HuH-7.5 (cell line): Measurements from ENCODE around the gene LPAR3.
"Not testable (repeated sequence)": the region's sequence is repeated elsewhere in the genome, so short reads cannot be mapped to it uniquely, and the experiment has no call there.

Experiments used
- DNase-seq: peaks from one replicate; pipeline ENCODE4 v3.0.0; 2011; ENCODE audit warnings: low spot score

Gene LPAR3, protein sequence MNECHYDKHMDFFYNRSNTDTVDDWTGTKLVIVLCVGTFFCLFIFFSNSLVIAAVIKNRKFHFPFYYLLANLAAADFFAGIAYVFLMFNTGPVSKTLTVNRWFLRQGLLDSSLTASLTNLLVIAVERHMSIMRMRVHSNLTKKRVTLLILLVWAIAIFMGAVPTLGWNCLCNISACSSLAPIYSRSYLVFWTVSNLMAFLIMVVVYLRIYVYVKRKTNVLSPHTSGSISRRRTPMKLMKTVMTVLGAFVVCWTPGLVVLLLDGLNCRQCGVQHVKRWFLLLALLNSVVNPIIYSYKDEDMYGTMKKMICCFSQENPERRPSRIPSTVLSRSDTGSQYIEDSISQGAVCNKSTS

DNA sequence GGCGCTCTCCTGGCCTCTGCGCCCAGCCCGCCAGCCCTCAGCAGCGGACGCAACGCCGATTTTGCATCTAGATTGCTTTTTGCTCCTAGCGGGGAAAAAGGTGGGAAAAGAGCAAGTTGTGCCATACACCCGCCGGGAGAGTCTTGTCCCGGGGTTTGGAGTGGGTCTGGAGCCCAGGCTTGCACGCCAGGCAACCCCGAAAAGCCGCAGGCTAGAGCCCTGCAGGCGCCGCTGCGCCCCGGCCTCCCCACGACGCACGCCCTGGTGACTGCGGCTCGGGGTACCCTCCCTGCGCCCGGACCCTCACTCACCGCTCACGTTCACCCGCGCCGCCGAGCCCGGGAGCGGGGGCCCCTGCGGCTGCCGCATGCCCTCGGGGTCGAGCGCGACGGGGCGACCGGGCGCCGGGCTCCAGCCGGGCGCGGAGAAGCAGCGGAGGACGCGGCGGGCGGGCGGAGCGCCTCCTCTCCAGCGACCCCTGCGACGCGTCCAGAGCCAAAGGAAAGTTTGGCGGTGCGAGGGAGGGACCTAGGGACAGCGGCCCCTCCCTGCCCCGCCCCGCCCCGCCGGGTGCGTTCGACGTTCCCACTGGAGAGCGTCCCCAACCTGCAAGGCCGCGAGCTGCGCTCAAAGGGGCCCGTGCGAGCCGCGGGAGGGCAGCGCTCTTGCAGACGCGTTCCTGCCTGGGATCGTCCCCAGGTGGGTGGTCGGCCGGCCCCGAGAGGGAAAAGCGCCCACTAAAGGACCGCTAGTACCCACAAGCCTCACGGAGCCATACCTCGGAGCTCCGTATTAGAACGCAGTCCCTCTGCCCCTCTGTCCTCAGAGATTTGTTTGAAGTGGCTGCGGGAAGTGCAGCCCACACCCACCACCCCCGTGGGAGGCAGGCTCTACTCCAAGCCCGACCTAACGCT, at the start of gene LPAR3:
LPAR3 (minus strand) TSS at position 502 of the 914 bp plus-strand sequence. CDS start 27,086 bp downstream, outside the sequence.
- peak; percentile 43 for DNase-seq

DNA sequence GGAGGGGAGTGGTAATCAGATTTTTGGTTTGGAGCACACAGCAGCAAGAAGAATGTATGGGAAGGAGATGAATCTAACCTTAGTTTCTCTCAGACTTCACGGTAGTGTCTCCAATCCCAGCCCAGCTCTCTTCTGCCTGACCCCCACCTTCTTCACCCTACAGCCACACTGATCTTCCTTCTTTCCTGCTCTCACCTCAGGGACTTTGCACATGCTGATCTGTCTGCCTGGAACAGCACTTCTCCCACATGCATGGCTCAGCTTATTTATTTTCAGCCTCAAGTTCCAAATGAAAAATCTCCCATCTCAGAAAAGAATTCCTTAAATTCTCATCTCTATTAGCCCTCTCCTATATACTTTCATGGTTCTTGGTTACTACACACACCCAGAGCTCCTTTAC, 48.8 kb upstream of the LPAR3 start:
- no peak for DNase-seq

GRCh38 chr1:84940481-84940880, 47.5 kb upstream of the LPAR3 start:
- DNase-seq: no peak

DNA sequence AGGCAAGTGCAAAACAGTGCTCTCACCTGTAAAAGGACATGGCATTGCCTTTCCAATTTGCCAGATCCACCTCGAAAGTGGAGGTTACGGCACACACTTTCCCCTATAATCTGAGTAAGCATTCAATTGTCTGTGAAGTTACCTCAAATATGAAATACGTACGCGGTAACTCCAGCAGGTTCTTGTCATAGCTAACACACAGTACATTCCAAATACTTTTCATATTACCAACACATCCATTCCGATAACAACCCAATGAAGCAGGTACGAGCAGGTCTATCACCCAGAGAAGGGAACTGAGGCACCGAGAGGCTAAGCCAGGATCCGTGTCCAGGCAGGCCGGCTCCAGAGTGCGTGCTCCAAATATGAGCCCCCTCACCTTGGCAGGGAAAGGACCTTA, 46.8 kb upstream of the LPAR3 start:
- DNase-seq: no peak

GRCh38 chr1:84939151-84939550, 46.1 kb upstream of the LPAR3 start:
- no peak for DNase-seq

GRCh38 chr1:84936116-84936810, 43.3 kb upstream of the LPAR3 start:
- peak; percentile 22 for DNase-seq

- no peak for DNase-seq
Measured at GRCh38 chr1:84933011-84933611, 40.1 kb upstream of the LPAR3 start.

DNA sequence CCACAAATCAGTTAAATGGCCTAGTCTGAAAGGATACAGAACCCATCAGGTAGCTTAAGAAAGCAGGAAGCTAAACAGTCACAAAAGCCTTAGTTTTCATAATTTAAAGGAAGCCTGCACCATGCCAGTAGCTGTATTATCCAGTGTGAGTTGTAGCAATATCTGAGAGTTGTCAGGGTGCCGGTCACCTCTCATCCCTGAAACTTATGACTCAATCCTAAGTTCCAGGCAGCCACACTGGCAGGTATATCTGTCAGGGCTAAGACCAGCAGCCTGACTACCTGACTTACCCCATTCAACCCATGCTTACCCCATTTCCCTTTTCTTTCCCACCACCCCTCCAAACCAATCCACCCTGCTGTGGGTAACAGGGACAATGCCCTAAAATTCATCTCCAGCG, 37.8 kb upstream of the LPAR3 start:
- DNase-seq: no peak

DNA sequence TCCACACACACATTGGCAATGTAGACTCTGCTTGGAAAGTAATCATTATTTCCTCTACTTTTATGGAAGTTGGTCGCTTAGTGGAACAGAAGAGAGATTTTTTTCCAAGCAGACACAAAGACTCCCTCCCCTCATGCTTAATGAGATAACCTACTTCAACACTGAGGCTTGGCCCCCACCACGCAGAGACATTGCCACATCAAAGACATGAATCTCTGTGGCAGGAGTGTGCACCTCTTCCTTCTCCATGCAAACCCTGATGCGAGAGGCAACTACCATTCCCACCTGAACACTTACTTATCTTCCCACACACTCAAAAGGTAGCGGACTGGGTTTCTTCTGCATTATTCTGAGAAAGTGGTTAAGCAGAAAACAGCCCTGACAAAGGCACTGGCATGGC, 37.3 kb upstream of the LPAR3 start:
- no peak for DNase-seq

GRCh38 chr1:84929581-84929980, 36.6 kb upstream of the LPAR3 start:
- no peak for DNase-seq

- DNase-seq: no peak
Measured at GRCh38 chr1:84928979-84929378, 36.0 kb upstream of the LPAR3 start.

DNA sequence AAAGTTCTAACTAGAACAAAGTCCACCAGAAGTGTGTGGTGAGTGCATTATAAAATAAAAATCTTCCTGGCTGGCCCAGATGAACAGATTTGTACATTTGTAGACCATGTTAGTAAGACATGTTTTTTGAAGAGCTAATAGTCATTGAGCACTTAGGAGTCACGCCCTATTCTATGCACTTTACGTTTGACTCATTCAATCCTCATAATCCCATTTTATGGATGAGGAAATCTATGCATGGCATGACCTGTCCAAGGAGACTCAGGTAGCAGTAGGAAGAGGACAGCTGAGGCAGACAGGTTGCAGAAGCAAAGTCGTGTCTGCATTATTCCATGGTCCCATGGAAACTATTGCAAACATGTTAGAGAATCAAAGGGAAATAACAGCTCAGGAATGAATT, 30.3 kb upstream of the LPAR3 start:
- DNase-seq: no peak

GRCh38 chr1:84920159-84920558, 27.2 kb upstream of the LPAR3 start:
- no peak for DNase-seq

DNA sequence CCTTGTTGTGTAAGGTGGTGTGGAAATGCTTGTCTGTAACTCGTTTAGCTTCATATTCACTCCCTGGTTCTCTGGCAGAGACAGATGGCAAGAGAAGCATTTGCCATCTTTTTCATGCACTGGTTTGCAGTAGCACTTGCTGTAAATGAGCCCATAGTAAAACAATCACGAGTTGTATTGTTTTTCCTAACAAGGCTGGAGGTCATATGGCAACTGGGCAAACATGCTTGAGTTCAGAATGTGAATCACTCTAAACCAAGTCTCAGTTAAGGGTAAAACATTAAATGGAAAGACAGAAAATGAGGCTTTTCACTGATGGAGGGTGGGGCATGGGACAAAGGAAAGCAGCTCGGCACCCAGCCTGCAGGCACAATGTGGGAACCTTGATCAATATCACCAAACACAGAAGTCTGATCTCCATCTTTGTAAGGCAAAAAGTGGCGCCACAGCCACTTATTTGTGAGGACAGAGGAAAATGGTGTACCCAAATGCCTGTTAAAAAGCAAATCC, 26.5 kb upstream of the LPAR3 start:
- no peak for DNase-seq

DNA sequence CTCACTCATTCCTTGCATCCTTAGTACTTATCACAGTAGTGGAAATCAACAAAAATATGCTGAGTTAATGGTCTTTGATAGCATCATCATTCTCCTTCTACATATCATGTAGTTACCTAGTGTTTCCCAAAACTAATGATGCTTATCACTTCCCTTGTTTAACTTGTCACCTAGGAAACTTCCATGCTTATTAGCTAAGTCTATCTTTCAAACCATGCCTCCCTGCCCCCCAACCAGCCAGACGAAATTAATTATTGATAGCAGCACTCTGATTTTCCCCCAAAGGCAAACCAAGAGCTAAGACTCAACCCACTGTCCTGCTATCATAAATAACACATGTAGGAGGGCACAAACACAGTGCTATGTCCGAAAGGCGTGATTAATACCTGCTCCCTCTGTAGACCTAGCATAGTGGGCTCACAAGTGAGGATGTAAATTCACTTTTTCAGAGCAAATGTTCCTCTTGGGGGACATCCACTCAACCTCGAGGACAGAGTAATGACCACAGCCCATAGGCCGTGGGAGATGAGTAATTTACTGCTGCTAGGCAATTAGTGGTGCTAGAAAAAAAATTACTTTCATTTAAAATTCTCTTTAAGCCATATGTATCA, 25.8 kb upstream of the LPAR3 start:
- no peak for DNase-seq

- DNase-seq: no peak
Measured at GRCh38 chr1:84916897-84917296, 23.9 kb upstream of the LPAR3 start.

GRCh38 chr1:84913555-84913892, 20.5 kb upstream of the LPAR3 start:
- DNase-seq: peak; percentile 28

DNA sequence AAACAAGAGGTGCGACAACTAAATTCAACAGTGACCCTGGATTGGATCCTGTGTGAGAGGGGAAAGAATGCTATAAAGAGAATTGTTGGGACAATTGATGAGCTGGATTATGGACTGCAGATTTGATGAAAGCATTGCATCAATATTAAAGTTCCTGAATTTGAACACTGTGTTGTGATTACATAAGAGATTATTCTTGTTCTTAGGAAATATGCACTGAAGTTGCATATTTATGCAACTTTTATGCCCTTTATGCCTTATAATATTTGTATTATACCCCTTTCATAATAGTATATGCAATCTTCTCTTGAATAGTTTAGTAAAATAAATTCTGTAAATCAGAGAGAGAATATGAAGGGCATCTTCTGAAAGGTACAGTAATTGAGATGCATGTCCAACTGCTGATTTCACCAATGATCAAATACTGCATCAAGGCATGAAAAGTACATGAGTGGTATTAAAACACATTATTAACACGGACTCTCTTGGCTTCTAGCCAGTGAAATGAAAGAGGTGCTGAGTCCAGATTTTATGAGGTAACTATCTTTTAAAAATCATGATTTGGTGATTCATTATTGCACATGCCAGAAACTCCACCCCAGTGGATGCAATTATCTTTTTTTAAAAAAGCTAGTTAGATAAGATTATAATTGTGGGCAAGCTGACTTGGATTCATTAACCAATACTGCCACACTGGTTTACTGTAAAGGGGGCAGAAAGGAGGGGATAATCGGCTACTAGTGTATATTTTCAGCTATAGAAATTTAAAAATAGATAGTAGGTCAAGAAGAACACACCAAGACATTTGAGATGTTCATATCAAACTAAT, 19.9 kb upstream of the LPAR3 start:
- DNase-seq: no peak

- not testable (repeated sequence) for DNase-seq
Measured at GRCh38 chr1:84908746-84909464, 15.9 kb upstream of the LPAR3 start.
